H1 (cell line): ENCODE data around the gene RHOV. TPM values are rescaled to one million over a fixed set of nuclear protein-coding genes. Genes with fewer than 3 reads are reported as not detected.

Experiments
- USF2 ChIP-seq: IDR thresholded peaks from 2 replicates; pipeline ENCODE4 v1.6.1; 2011; ENCODE audit warnings: low read length, improper control_type of control experiment
- polyA plus RNA-seq, 7 experiments: library from polyadenylated mRNA; depleted of rRNA in 3 of 7; stranded (reverse) in 5 of 7; unstranded in 2 of 7; fragments of >200 nt in 5 of 7; fragments of 200-250 nt in 2 of 7; gene quantifications; 1 replicate in 5 of 7; 2 replicates in 1 of 7; 4 replicates in 1 of 7; pipeline versions ENCODE4 v1.2.1 to v1.2.3, GENCODE V29; 2011 to 2013; ENCODE audit warnings: missing spikeins in 2 of 7, mixed read lengths in 2 of 7
- total RNA-seq: library from RNA; stranded (reverse); fragmentation: NEBNext Ultra II Directional; extraction: Animal tissue kit (Norgen Biotek cat#: 25700); gene quantifications from 2 replicates; pipeline ENCODE4 v1.2.1, GENCODE V29; 2021

Gene RHOV
- total and polyA plus RNA-seq, 2 of the 8 experiments (the other 6 are each of a cell fraction or from before 2014, with no cell fraction given) = 1.5 to 2.7 TPM

- no peak for TF ChIP-seq USF2
- TF ChIP-seq, all 59 proteins: peak for 0
Observed at GRCh38 chr15:40899536-40900207, 25.6 kb upstream of the RHOV start (continued).
